HG03066 (cell line): ENCODE results near the gene CYP27C1.
"Not testable (repeated sequence)": the region's sequence is repeated elsewhere in the genome, so short reads cannot be mapped to it uniquely, and the experiment has no call there.

Experiments
- ATAC-seq: cut with Tn5 transposase; IDR thresholded peaks from one replicate; pipeline ENCODE4 v1.9.1; 2021; ENCODE audit warnings: low read depth; ENCODE audit not compliant: unreplicated experiment

The CYP27C1 gene

GRCh38 chr2:127220102-127220767 lies at the start of gene CYP27C1:
Gene CYP27C1 (minus strand): TSS chr2:127220299. CDS start chr2:127220270, 29 bp downstream.
- ATAC-seq: no peak

GRCh38 chr2:127261804-127262406 lies 41.8 kb upstream of the CYP27C1 start:
- no peak for ATAC-seq

GRCh38 chr2:127259355-127259754 lies 39.3 kb upstream of the CYP27C1 start:
- ATAC-seq: no peak

GRCh38 chr2:127256866-127257265 lies 36.8 kb upstream of the CYP27C1 start:
- ATAC-seq: no peak

GRCh38 chr2:127256381-127256780 lies 36.3 kb upstream of the CYP27C1 start:
- ATAC-seq: no peak

GRCh38 chr2:127255721-127256120 lies 35.6 kb upstream of the CYP27C1 start:
- no peak for ATAC-seq

- ATAC-seq: no peak
Measured at GRCh38 chr2:127255146-127255545, 35.0 kb upstream of the CYP27C1 start.

GRCh38 chr2:127254386-127254981 lies 34.4 kb upstream of the CYP27C1 start:
- ATAC-seq: no peak

GRCh38 chr2:127241184-127241583 lies 21.1 kb upstream of the CYP27C1 start:
- not testable (repeated sequence) for ATAC-seq

- ATAC-seq: no peak
Measured at GRCh38 chr2:127239395-127239794, 19.3 kb upstream of the CYP27C1 start.

- not testable (repeated sequence) for ATAC-seq
Measured at GRCh38 chr2:127237768-127238167, 17.7 kb upstream of the CYP27C1 start.

- no peak for ATAC-seq
Measured at GRCh38 chr2:127235082-127235702, 15.1 kb upstream of the CYP27C1 start.

GRCh38 chr2:127233710-127234109 lies 13.6 kb upstream of the CYP27C1 start:
- ATAC-seq: no peak

GRCh38 chr2:127231130-127231865 lies 11.2 kb upstream of the CYP27C1 start:
- ATAC-seq: no peak

GRCh38 chr2:127229555-127229954 lies 9.5 kb upstream of the CYP27C1 start:
- no peak for ATAC-seq

GRCh38 chr2:127228102-127228501 lies 8.0 kb upstream of the CYP27C1 start:
- no peak for ATAC-seq

GRCh38 chr2:127227264-127227660 lies 7.2 kb upstream of the CYP27C1 start:
- ATAC-seq: not testable (repeated sequence)

GRCh38 chr2:127226520-127227263 lies 6.6 kb upstream of the CYP27C1 start:
- ATAC-seq: peak; percentile 82

GRCh38 chr2:127226132-127226519 lies 6.0 kb upstream of the CYP27C1 start:
- no peak for ATAC-seq
